ENCODE data around the gene TNRC6B. TPM values are rescaled to one million over a fixed set of nuclear protein-coding genes. Genes with fewer than 3 reads are reported as not detected.

The TNRC6B gene
- total and polyA plus RNA-seq, 8 donors = 13.7 to 40.7 (median 15.7) TPM

- H3K4me1 ChIP-seq = peaks cover 0 to 19% of the 10 kb centered on the region in 2 donors
- no peak for TF ChIP-seq CTCF (IDR thresholded peaks at IDR 0.05)
- intact Hi-C loops (cut with DNase I) = no loop called here
- DNase-seq (no peak), ATAC-seq (no peak)
- no peaks in the 10 kb centered on the region for H3K9me3 ChIP-seq
- H3K4me3 ChIP-seq = no peak overlapping the region
- H3K36me3 ChIP-seq = peaks cover 0 to 80% of the 10 kb centered on the region in 2 donors
- peak overlapping the region in 1 of 2 donors; percentile 79 for H3K27ac ChIP-seq
- no peaks in the 10 kb centered on the region for H3K27me3 ChIP-seq
Measured at GRCh38 chr22:40290516-40290915, 112.8 kb downstream of the TNRC6B start.

GRCh38 chr22:40294696-40295095 is 117.0 kb downstream of the TNRC6B start:
- Histone ChIP-seq H3K36me3 (peaks cover 0 to 68% of the 10 kb centered on the region in 2 donors), H3K9me3 (no peaks in the 10 kb centered on the region), H3K4me1 (peaks cover 0 to 11% of the 10 kb centered on the region in 2 donors), H3K4me3 (no peak overlapping the region), H3K27ac (no peak overlapping the region), H3K27me3 (no peaks in the 10 kb centered on the region)
- ATAC-seq = no peak
- no peak for TF ChIP-seq CTCF (IDR thresholded peaks at IDR 0.05)
- no peak for DNase-seq
- intact Hi-C loops (cut with DNase I) = no loop called here

GRCh38 chr22:40300316-40300715 is 122.6 kb downstream of the TNRC6B start:
- TF ChIP-seq CTCF (IDR thresholded peaks at IDR 0.05) = no peak
- Histone ChIP-seq H3K9me3 (no peaks in the 10 kb centered on the region), H3K27ac (no peak overlapping the region), H3K4me3 (no peak overlapping the region), H3K4me1 (no peaks in the 10 kb centered on the region), H3K36me3 (peaks cover 0 to 81% of the 10 kb centered on the region in 2 donors), H3K27me3 (no peaks in the 10 kb centered on the region)
- ATAC-seq (no peak), DNase-seq (peak in 1 of 4 donors; percentile 21)
- intact Hi-C loops (cut with DNase I) = no loop called here

GRCh38 chr22:40300884-40301672 is 123.4 kb downstream of the TNRC6B start:
- peaks cover 0 to 83% of the 10 kb centered on the region in 2 donors for H3K36me3 ChIP-seq
- intact Hi-C loops (cut with DNase I) = no loop called here

More at GRCh38 chr22:40300884-40301672, 123.4 kb downstream of the TNRC6B start:
- Histone ChIP-seq H3K4me1 (no peaks in the 10 kb centered on the region), H3K27ac (no peak overlapping the region), H3K4me3 (no peak overlapping the region), H3K9me3 (no peaks in the 10 kb centered on the region), H3K27me3 (no peaks in the 10 kb centered on the region)
- DNase-seq = no peak
- TF ChIP-seq CTCF (IDR thresholded peaks at IDR 0.05) = no peak
- no peak for ATAC-seq
